ENCODE results near the gene THAP10. TPM values are rescaled to one million over a fixed set of nuclear protein-coding genes. Genes with fewer than 3 reads are reported as not detected.
"Not testable (repeated sequence)": the region's sequence is repeated elsewhere in the genome, so short reads cannot be mapped to it uniquely, and the experiment has no call there.

The THAP10 gene
- total and polyA plus RNA-seq, 5 donors from 2014 or later: not detected

DNA sequence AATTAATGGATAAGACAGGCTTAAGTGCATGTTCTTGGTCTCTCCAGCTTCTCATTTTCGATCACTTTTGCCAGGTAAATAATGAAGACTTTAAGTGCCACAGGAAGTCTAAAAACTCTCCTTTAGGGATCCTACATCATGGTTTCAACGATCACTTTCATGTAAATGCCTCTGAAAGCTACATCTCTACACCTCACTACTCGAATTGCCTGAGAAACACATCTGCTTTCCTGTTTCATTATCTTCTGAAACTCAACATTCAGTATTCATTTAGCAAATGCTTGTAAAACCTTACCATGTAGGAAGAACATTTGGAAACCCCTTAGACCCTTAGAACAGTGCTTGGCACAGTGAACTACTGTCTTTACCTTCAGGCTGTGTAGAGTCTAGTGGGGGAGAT is 16.2 kb downstream of the THAP10 start:
- H3K4me3 ChIP-seq (ENCODE audit: low read depth, low read length): no peak overlapping the region
- H3K4me1 Mint-ChIP-seq: no peaks in the 10 kb centered on the region
- peaks cover 7% of the 10 kb centered on the region for H3K27me3 ChIP-seq (ENCODE audit: control insufficient read depth, insufficient read depth, low read length)
- no peak overlapping the region for H3K27ac ChIP-seq (ENCODE audit: insufficient read depth, low read length, poor library complexity, severe bottlenecking)
- H3K9me3 ChIP-seq (ENCODE audit: control insufficient read depth in 2 of 2, low read length in 2 of 2): no peaks in the 10 kb centered on the region
- peaks cover 0 to 6% (median 0%) of the 10 kb centered on the region in 7 donors for H3K9me3 Mint-ChIP-seq
- peaks cover 22% of the 10 kb centered on the region for H3K27me3 Mint-ChIP-seq
- H3K36me3 ChIP-seq (ENCODE audit: control insufficient read depth, insufficient read depth, low read length): no peaks in the 10 kb centered on the region
- no peaks in the 10 kb centered on the region for H3K4me1 ChIP-seq (ENCODE audit: control insufficient read depth, insufficient read depth, low read length, poor library complexity, severe bottlenecking)
- ATAC-seq (ENCODE audit: low read depth in 2 of 2): no peak
- H3K36me3 Mint-ChIP-seq: no peaks in the 10 kb centered on the region
- no peak overlapping the region for H3K27ac Mint-ChIP-seq
- DNase-seq: no peak
- no peak overlapping the region for H3K4me3 Mint-ChIP-seq

DNA sequence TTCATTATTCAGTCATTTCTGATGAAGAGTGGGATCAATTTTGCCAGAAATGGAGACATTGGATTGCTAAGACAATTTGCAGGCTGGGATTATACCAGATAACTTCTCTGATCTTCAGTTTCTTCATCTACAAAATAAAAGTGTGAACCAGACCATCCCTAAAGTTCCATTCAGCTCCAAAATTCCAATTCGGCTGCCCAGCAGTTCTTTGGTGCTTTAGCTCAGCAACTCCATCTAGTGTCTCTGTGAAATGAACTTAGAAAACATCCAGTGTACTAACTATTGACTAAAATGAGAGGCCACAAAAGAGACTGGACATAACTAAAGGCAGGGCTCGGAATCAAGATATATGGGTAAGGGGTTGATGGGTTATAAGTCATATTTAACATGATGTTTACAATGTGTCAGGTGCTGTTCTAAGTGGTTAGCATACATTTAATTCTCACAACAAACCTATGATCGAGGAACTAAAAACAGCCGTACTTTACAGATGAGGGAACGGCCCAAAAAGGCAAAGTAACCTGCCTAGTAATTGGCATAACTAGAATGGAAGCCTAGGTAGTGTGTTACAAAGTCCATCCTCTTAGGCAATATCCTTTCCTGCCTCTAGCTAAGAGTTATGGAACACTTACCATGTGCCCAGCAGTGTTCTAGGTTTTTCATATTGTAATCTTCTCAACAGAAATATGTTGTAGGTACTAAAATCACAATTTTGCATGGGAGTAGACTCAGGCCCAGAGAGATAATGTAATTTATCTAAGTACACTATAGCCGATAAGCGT is 17.0 kb downstream of the THAP10 start:
- H3K36me3 Mint-ChIP-seq: no peaks in the 10 kb centered on the region
- no peak overlapping the region for H3K4me3 Mint-ChIP-seq
- peaks cover 0 to 6% (median 0%) of the 10 kb centered on the region in 7 donors for H3K9me3 Mint-ChIP-seq
- no peak overlapping the region for H3K27ac ChIP-seq (ENCODE audit: insufficient read depth, low read length, poor library complexity, severe bottlenecking)
- ATAC-seq (ENCODE audit: low read depth in 2 of 2) (no peak), DNase-seq (no peak)
- peaks cover 22% of the 10 kb centered on the region for H3K27me3 Mint-ChIP-seq
- H3K4me1 ChIP-seq (ENCODE audit: control insufficient read depth, insufficient read depth, low read length, poor library complexity, severe bottlenecking): no peaks in the 10 kb centered on the region
- H3K4me1 Mint-ChIP-seq: no peaks in the 10 kb centered on the region
- H3K27ac Mint-ChIP-seq: no peak overlapping the region
- no peaks in the 10 kb centered on the region for H3K36me3 ChIP-seq (ENCODE audit: control insufficient read depth, insufficient read depth, low read length)
- no peak overlapping the region for H3K4me3 ChIP-seq (ENCODE audit: low read depth, low read length)
- H3K27me3 ChIP-seq (ENCODE audit: control insufficient read depth, insufficient read depth, low read length): peaks cover 7% of the 10 kb centered on the region
- H3K9me3 ChIP-seq (ENCODE audit: control insufficient read depth in 2 of 2, low read length in 2 of 2): no peaks in the 10 kb centered on the region

DNA sequence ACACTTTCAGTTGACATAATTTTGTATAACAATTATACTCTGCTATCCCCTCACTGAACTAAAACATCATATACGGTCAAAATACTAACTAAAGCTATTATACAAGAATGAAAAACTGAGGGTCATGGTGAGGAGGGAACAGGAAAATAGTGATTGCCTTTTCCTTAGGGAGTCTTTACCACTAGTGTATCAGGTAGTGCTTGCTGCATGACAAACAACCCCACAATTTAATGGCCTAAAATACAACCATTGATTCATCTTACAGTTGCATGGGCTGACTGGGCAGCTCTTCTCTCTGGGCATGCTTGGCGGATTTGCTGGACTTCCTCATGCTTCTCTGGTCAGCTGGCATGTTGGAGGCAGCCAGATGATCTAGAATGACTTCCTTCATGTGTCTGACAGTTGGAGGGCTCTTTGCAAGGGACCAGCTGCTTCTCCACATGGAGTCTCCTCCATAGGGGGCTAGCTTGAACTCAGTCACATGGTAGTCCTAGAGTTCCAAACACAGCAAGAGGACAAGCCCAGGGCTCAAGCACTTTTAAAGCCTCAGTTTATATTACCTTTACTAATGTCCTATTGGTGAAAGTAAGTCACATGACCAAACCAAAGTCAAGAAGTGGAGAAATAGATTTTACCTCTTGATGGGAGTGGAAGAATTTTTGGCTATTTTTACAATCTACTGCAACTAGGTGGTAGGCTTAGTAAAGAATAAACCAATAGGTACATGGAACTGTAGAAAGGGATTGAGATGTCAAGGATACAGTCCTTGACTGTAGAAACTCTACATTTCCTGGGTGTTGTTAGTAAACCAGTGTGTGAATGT is 18.8 kb downstream of the THAP10 start:
- Mint-ChIP-seq H3K4me3 (no peak overlapping the region), H3K27ac (no peak overlapping the region), H3K36me3 (no peaks in the 10 kb centered on the region), H3K9me3 (peaks cover 0 to 6% (median 0%) of the 10 kb centered on the region in 7 donors), H3K4me1 (no peaks in the 10 kb centered on the region), H3K27me3 (peaks cover 9% of the 10 kb centered on the region)
- Histone ChIP-seq H3K9me3 (ENCODE audit: control insufficient read depth in 2 of 2, low read length in 2 of 2) (no peaks in the 10 kb centered on the region), H3K36me3 (ENCODE audit: control insufficient read depth, insufficient read depth, low read length) (no peaks in the 10 kb centered on the region), H3K27ac (ENCODE audit: insufficient read depth, low read length, poor library complexity, severe bottlenecking) (no peak overlapping the region), H3K4me1 (ENCODE audit: control insufficient read depth, insufficient read depth, low read length, poor library complexity, severe bottlenecking) (no peaks in the 10 kb centered on the region), H3K27me3 (ENCODE audit: control insufficient read depth, insufficient read depth, low read length) (peaks cover 5% of the 10 kb centered on the region), H3K4me3 (ENCODE audit: low read depth, low read length) (no peak overlapping the region)
- ATAC-seq (ENCODE audit: low read depth in 2 of 2) (no peak), DNase-seq (no peak)

DNA sequence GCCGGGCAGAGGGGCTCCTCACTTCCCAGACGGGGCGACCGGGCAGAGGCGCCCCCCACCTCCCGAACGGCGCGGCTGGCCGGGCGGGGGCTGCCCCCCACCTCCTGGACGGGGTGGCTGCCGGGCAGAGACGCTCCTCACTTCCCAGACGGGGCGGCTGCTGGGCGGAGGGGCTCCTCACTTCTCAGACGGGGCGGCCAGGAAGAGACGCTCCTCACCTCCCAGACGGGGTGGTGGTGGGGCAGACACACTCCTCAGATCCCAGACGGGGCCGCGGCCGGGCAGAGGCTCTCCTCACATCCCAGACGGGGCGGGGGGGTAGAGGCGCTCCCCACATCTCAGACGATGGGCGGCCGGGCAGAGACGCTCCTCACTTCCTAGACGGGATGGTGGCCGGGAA is 20.7 kb downstream of the THAP10 start:
- not testable (repeated sequence) for H3K9me3 ChIP-seq (ENCODE audit: control insufficient read depth in 2 of 2, low read length in 2 of 2); H3K4me1 Mint-ChIP-seq; H3K27ac Mint-ChIP-seq; H3K9me3 Mint-ChIP-seq; H3K36me3 ChIP-seq (ENCODE audit: control insufficient read depth, insufficient read depth, low read length); H3K27ac ChIP-seq (ENCODE audit: insufficient read depth, low read length, poor library complexity, severe bottlenecking); H3K4me3 ChIP-seq (ENCODE audit: low read depth, low read length); H3K27me3 ChIP-seq (ENCODE audit: control insufficient read depth, insufficient read depth, low read length); ATAC-seq (ENCODE audit: low read depth in 2 of 2); DNase-seq; H3K36me3 Mint-ChIP-seq; H3K4me1 ChIP-seq (ENCODE audit: control insufficient read depth, insufficient read depth, low read length, poor library complexity, severe bottlenecking); H3K4me3 Mint-ChIP-seq; H3K27me3 Mint-ChIP-seq

DNA sequence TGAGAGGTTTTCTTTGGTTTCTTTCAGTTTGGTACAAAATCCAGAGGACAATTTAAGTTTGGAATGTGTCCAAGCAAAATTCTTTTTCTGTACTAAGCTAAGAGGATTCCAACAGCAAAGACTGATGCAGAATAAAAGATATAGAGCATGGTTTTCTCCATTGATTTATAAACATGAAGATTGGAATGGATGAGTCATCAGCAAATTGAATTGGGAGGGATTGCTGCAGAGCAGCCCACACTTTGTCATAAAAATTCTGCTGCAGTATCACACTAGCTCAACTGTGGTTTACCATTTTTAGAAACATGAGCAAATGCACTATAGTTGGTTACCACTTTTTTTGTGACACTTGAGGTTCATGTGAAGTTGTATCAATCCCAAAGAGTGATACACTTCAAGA is 22.2 kb downstream of the THAP10 start:
- H3K4me3 ChIP-seq (ENCODE audit: low read depth, low read length): no peak overlapping the region
- H3K27ac ChIP-seq (ENCODE audit: insufficient read depth, low read length, poor library complexity, severe bottlenecking): no peak overlapping the region
- H3K4me3 Mint-ChIP-seq: no peak overlapping the region
- DNase-seq (no peak), ATAC-seq (ENCODE audit: low read depth in 2 of 2) (no peak)
- no peaks in the 10 kb centered on the region for H3K27me3 Mint-ChIP-seq
- no peaks in the 10 kb centered on the region for H3K36me3 ChIP-seq (ENCODE audit: control insufficient read depth, insufficient read depth, low read length)
- H3K9me3 ChIP-seq (ENCODE audit: control insufficient read depth in 2 of 2, low read length in 2 of 2): no peaks in the 10 kb centered on the region
- H3K27me3 ChIP-seq (ENCODE audit: control insufficient read depth, insufficient read depth, low read length): peaks cover 5% of the 10 kb centered on the region
- H3K27ac Mint-ChIP-seq: no peak overlapping the region
- peaks cover 0 to 6% (median 0%) of the 10 kb centered on the region in 7 donors for H3K9me3 Mint-ChIP-seq
- H3K4me1 ChIP-seq (ENCODE audit: control insufficient read depth, insufficient read depth, low read length, poor library complexity, severe bottlenecking): no peaks in the 10 kb centered on the region
- H3K4me1 Mint-ChIP-seq: no peaks in the 10 kb centered on the region
- H3K36me3 Mint-ChIP-seq: no peaks in the 10 kb centered on the region

DNA sequence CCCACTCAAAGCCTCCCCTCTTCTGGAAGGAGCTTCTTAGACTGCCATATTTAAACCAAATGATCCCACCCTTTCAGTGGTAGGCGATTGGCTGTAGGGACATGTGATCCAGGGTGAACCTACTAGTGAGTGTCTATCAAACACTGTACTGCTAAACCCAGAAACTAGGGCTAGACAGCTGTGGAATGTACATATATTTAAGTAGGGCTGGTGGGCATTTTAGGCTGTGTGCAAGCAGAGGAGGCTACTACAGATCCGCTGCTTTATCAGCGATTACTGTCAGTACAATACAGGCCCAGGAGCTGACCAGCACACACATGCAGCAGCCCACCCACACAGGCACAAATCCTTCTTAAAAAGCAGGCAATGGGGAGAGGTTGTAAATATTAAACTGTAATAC is 22.9 kb downstream of the THAP10 start:
- no peaks in the 10 kb centered on the region for H3K9me3 ChIP-seq (ENCODE audit: control insufficient read depth in 2 of 2, low read length in 2 of 2)
- no peaks in the 10 kb centered on the region for H3K4me1 ChIP-seq (ENCODE audit: control insufficient read depth, insufficient read depth, low read length, poor library complexity, severe bottlenecking)
- Mint-ChIP-seq H3K27me3 (no peaks in the 10 kb centered on the region), H3K27ac (no peak overlapping the region), H3K9me3 (peaks cover 0 to 6% (median 0%) of the 10 kb centered on the region in 7 donors), H3K4me1 (no peaks in the 10 kb centered on the region), H3K36me3 (no peaks in the 10 kb centered on the region), H3K4me3 (no peak overlapping the region)
- ATAC-seq (ENCODE audit: low read depth in 2 of 2) (no peak), DNase-seq (no peak)
- no peaks in the 10 kb centered on the region for H3K36me3 ChIP-seq (ENCODE audit: control insufficient read depth, insufficient read depth, low read length)
- H3K27me3 ChIP-seq (ENCODE audit: control insufficient read depth, insufficient read depth, low read length): peaks cover 2% of the 10 kb centered on the region
- no peak overlapping the region for H3K4me3 ChIP-seq (ENCODE audit: low read depth, low read length)
- no peak overlapping the region for H3K27ac ChIP-seq (ENCODE audit: insufficient read depth, low read length, poor library complexity, severe bottlenecking)

DNA sequence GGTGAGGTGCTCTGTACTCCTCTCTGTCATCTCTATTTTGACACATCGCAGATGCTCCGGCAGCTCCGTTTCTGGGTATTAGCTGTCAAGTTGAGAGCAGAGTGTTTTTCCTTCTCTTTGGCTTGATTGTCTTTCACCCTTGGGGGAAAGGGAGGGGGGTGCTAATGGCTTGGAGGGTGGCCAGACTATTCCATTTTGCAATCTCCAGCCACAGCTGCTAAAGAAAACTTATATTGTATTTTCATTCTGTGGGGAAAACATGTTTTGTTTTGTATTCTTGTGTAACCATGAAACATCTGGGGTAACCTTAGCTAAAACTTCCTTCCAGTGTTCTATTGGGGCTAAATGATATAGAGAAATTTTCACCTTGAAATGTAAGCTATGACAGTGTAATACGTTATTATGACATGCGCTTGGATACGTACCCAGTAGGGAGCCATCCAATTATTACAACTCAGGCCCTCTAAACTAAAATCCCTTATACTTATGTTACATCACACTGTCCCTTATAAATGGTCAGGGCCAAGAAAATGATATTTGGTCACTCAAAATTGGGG is 24.2 kb downstream of the THAP10 start:
- Histone ChIP-seq H3K36me3 (ENCODE audit: control insufficient read depth, insufficient read depth, low read length) (no peaks in the 10 kb centered on the region), H3K4me3 (ENCODE audit: low read depth, low read length) (no peak overlapping the region), H3K27me3 (ENCODE audit: control insufficient read depth, insufficient read depth, low read length) (no peaks in the 10 kb centered on the region), H3K27ac (ENCODE audit: insufficient read depth, low read length, poor library complexity, severe bottlenecking) (no peak overlapping the region), H3K9me3 (ENCODE audit: control insufficient read depth in 2 of 2, low read length in 2 of 2) (no peaks in the 10 kb centered on the region), H3K4me1 (ENCODE audit: control insufficient read depth, insufficient read depth, low read length, poor library complexity, severe bottlenecking) (no peaks in the 10 kb centered on the region)
- no peak overlapping the region for H3K27ac Mint-ChIP-seq
- ATAC-seq (ENCODE audit: low read depth in 2 of 2) (no peak), DNase-seq (no peak)
- peaks cover 0 to 3% (median 0%) of the 10 kb centered on the region in 7 donors for H3K9me3 Mint-ChIP-seq
- no peak overlapping the region for H3K4me3 Mint-ChIP-seq
- no peaks in the 10 kb centered on the region for H3K27me3 Mint-ChIP-seq
- H3K4me1 Mint-ChIP-seq: no peaks in the 10 kb centered on the region
- H3K36me3 Mint-ChIP-seq: no peaks in the 10 kb centered on the region
